NCI-H187 treated with DMSO at 0.1 percent for 48 hours (cell line): ENCODE data around the gene SNRNP48.
A peak's percentile ranks its signal among the peaks of the same experiment; 100 is the strongest.

Experiments used
- DNase-seq: peaks from one replicate; lab custom pipeline; 2025; lab: John Stamatoyannopoulos, UW

The SNRNP48 gene

GRCh38 chr6:7559651-7560385 is 30.2 kb upstream of the SNRNP48 start:
- no peak for DNase-seq

GRCh38 chr6:7561153-7561964 is 28.6 kb upstream of the SNRNP48 start:
- DNase-seq: peak; percentile 67

DNA sequence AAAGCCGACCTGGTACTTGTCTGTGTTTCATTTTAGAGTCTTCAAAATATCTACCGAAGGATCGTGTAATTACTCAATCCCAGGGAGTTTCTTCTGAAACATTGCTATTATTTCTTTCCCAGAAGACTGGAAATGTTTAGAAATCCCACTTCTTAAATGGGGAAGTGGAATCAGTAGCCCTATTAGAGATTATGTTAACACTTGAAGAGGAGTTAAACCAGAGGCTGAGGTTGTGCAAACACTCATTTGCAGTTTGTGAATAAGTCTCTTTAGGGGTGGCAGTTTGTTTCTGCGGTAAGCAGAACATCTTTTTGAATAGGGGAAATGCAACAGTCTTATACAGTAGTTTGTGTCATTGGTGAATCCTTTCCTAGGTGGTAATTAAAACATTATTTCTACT is 27.2 kb upstream of the SNRNP48 start:
- DNase-seq: no peak

DNA sequence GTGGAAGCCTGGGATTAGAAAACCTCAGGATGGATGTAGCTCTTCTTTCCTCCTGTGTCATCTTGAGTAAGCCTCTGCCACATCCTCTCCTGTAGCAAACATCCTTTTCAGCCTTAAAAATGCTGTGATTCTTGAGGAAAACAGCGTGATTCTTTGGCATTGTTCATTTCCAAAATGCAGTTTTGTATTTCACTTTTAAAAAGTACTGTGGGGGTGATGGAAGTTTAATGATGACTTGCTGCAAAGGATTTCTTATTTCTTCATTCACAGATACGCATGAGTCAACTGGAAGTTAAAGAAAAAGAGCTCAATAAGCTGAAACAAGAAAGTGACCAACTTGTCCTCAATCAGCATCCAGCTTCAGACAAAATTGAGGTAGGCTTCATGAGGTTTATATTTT is 23.9 kb upstream of the SNRNP48 start:
- no peak for DNase-seq

GRCh38 chr6:7566617-7567173 is 23.3 kb upstream of the SNRNP48 start:
- no peak for DNase-seq

DNA sequence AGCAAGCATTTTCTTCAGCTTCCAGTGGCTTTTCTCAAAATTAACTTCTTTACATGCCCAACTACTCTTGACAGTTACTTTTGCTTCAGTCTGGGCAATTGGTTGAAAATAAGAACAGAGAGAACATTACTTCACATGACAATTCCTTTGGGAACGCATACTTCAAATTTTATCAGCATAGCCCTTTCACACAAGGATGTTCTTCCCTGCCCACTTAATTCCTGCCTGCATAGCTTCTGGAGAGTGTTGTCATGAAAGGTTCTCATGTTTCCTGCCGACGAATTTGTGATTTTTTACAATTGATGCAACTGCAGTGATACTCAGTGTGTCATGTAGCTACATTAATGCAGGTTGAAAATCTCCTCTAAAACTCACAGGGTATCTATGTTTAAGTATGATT is 22.0 kb upstream of the SNRNP48 start:
- DNase-seq: no peak

- DNase-seq: no peak
These were observed 20.9 kb upstream of the SNRNP48 start for GRCh38 chr6:7569082-7569481.

DNA sequence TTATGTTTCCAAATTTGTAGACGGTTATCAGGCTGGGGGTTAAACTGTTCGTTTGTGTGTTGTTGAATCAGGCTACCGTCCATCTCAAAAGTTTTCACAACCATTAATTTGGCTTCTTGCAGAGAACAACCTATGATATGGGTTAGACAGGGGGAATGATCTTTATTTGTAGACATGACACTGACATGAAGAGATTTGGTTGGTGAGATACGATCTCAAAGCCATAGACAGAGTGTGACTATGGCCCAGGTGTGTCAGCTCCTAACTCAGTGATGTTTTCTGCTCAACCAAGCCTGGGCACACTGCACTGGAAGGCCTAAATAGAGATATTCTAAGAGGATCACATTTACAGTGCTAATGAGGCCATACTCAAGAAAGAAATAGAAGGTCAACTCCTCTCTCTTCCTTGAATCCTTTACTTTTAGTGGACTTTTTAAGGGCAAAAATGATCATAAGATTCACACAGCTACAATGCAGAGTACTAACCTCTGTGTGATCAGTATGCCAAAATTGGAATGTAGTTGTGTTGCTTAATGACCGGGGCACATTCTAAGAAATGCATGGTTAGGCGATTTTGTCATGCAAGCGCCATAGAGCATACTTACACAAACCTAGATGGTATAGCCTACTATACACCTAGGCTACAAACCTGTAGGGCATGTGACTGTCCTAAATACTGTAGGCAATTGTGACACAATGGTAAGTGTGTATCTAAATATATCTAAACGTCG is 17.6 kb upstream of the SNRNP48 start:
- DNase-seq: no peak

GRCh38 chr6:7574500-7574899 is 15.5 kb upstream of the SNRNP48 start:
- no peak for DNase-seq

DNA sequence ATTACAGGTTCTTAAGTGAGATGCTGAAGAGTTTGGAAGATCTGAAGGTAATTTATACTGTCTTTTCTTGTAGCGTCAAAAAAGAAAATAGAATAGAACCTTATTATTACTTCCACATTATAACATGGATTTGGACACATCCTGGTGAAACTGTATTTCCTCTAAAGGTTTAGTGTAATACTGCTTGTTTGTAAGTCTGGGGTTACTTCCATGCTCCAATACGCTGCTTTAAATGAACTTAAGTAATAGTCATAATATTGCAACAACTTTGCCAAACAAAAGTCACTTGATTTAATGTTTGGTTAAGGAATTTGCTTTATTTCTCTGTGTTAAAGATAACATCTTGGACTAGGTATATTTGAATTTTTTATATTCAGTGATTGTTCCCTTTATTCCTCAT is 11.5 kb upstream of the SNRNP48 start:
- no peak for DNase-seq

DNA sequence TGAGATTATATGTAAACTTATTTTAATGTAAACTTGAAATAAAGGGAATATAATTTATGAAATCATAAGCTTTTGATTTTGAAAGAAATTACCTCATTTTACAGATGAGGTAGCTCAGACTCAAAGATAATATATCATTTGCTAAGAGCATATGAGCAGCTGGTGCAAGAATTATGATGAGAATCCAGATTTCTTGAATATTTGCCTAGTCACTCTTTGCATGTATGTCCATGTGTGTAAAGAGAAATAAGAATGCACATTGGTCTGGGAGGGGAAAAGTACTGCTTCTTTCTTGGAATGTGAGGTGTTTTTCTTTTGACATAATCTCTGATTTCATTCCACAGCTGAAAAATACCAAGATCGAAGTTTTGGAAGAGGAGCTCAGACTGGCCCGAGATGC is 11.1 kb upstream of the SNRNP48 start:
- no peak for DNase-seq

DNA sequence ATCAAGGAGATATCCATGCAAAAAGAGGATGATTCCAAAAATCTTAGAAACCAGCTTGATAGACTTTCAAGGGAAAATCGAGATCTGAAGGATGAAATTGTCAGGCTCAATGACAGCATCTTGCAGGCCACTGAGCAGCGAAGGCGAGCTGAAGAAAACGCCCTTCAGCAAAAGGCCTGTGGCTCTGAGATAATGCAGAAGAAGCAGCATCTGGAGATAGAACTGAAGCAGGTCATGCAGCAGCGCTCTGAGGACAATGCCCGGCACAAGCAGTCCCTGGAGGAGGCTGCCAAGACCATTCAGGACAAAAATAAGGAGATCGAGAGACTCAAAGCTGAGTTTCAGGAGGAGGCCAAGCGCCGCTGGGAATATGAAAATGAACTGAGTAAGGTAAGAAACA is 10.1 kb upstream of the SNRNP48 start:
- no peak for DNase-seq

- DNase-seq: no peak
These were observed 9.5 kb upstream of the SNRNP48 start for GRCh38 chr6:7580537-7580926.

DNA sequence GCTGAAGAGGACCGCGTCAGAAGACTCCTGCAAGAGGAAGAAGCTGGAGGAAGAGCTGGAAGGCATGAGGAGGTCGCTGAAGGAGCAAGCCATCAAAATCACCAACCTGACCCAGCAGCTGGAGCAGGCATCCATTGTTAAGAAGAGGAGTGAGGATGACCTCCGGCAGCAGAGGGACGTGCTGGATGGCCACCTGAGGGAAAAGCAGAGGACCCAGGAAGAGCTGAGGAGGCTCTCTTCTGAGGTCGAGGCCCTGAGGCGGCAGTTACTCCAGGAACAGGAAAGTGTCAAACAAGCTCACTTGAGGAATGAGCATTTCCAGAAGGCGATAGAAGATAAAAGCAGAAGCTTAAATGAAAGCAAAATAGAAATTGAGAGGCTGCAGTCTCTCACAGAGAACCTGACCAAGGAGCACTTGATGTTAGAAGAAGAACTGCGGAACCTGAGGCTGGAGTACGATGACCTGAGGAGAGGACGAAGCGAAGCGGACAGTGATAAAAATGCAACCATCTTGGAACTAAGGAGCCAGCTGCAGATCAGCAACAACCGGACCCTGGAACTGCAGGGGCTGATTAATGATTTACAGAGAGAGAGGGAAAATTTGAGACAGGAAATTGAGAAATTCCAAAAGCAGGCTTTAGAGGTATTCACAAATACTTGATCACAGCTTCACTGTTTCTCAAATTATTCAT is 8.9 kb upstream of the SNRNP48 start:
- DNase-seq: no peak

DNA sequence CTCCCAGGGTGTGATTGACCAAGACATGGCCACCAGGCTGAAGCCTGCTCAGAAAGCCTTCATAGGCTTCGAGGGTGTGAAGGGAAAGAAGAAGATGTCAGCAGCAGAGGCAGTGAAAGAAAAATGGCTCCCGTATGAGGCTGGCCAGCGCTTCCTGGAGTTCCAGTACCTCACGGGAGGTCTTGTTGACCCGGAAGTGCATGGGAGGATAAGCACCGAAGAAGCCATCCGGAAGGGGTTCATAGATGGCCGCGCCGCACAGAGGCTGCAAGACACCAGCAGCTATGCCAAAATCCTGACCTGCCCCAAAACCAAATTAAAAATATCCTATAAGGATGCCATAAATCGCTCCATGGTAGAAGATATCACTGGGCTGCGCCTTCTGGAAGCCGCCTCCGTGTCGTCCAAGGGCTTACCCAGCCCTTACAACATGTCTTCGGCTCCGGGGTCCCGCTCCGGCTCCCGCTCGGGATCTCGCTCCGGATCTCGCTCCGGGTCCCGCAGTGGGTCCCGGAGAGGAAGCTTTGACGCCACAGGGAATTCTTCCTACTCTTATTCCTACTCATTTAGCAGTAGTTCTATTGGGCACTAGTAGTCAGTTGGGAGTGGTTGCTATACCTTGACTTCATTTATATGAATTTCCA is 4.6 kb upstream of the SNRNP48 start:
- no peak for DNase-seq

DNA sequence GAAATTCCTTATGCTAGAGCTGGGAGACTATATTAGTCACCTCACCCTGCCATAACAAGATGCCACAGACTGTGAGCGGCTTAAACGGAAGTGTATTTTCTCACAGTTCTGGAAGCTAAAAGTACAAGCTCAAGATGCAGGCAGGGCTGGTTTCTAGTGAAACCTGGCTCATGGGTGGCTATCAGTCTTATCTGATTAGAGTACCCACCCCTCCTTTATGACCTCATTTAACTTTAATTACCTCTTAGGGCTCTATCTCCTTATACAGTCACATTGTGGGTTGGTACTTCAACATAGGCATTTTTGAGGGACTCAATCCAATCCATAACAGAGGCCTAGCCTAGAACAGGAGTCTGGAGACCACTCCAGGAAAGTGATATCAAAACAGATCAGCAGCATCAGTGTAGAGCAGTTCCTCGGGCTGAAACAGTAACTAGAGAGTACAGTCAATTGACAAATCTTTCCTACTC is 2.3 kb upstream of the SNRNP48 start:
- DNase-seq: no peak

DNA sequence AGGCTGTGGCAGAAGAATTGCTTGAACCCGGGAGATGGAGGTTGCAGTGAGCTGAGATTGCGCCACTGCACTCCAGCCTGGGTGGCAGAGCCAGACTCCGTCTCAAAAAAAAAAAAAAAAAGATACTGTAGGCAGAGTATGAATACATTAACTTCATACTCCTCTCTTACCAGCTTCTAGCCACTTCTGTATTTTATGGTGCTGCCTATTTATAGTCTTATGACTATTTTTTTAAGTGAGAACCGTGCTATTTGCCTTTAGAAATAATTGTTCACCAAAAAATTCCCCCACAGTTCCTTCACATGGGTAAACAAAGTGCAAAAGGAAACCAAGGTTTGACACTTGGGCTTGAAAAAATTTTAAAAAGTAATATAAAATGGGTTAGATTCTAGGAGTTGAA is 1.5 kb upstream of the SNRNP48 start:
- no peak for DNase-seq

- DNase-seq: no peak
These were observed 777 bp upstream of the SNRNP48 start for GRCh38 chr6:7589221-7589620.

DNA sequence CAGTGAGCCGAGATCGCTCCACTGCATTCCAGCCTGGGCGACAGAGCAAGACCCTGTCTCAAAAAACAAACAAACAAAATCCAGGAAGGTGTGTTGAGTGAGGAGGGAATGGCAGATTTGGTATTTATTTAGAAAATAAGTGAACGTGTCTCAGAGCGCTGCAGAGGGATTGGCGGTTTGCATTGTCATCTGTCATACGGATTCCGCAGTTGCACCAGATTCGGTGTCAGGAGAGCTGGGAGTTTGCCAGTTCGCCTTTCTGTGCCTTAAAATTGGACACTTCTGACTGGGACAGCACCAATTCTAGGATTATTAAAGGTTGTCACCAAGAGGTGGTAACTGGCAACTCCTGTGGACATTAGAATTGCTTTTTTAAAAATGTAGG is 912 bp downstream of the SNRNP48 start:
- DNase-seq: no peak

- no peak for DNase-seq
These were observed 1.8 kb downstream of the SNRNP48 start for GRCh38 chr6:7591770-7592169.

- DNase-seq: no peak
These were observed 3.2 kb downstream of the SNRNP48 start for GRCh38 chr6:7593229-7593628.
